ENCODE measurements around the gene SLC17A3. TPM values are rescaled to one million over a fixed set of nuclear protein-coding genes. Genes with fewer than 3 reads are reported as not detected.

SLC17A3 gene
- polyA plus RNA-seq, 1 donor from 2014 or later: not detected

GRCh38 chr6:25889877-25890853 is 16.1 kb upstream of the SLC17A3 start:
- peak; percentile 87 for TF ChIP-seq SMC3 (conservative IDR thresholded peaks at IDR 0.05; ENCODE audit: poor library complexity)
- peak; percentile 92 for TF ChIP-seq RAD21 (conservative IDR thresholded peaks at IDR 0.05)
- TF ChIP-seq TAF1 (IDR thresholded peaks at IDR 0.05; ENCODE audit: low read depth): no peak
- TF ChIP-seq POLR2AphosphoS5 (IDR thresholded peaks at IDR 0.05): no peak
- peak; percentile 82 for TF ChIP-seq CTCF (IDR thresholded peaks at IDR 0.05; ENCODE audit: poor library complexity, severe bottlenecking)
- no peak for TF ChIP-seq REST (IDR thresholded peaks at IDR 0.05; ENCODE audit: borderline replicate concordance)
- no peak for TF ChIP-seq EP300 (conservative IDR thresholded peaks at IDR 0.05; ENCODE audit: poor library complexity, severe bottlenecking)
- no peak for TF ChIP-seq MXI1 (conservative IDR thresholded peaks at IDR 0.05; ENCODE audit: poor library complexity, severe bottlenecking)
- TF ChIP-seq EZH2 (IDR thresholded peaks at IDR 0.05; ENCODE audit: borderline replicate concordance, insufficient read depth, low read length, poor library complexity, severe bottlenecking): no peak
- Histone ChIP-seq H3K4me2 (ENCODE audit: low read length) (no peak overlapping the region), H3K27me3 (ENCODE audit: insufficient read depth, low read depth, low read length) (no peaks in the 10 kb centered on the region), H3K9me2 (ENCODE audit: insufficient read depth, low read length) (no peaks in the 10 kb centered on the region), H3K36me3 (ENCODE audit: insufficient read depth, low read length) (no peaks in the 10 kb centered on the region), H4K20me1 (ENCODE audit: insufficient read depth) (no peaks in the 10 kb centered on the region), H3K27ac (ENCODE audit: low read length) (no peak overlapping the region), H3K9ac (ENCODE audit: low read length) (no peak overlapping the region), H3F3A (ENCODE audit: insufficient read depth, low read length, poor library complexity, severe bottlenecking) (no peaks in the 10 kb centered on the region), H3K9me3 (ENCODE audit: low read length) (no peaks in the 10 kb centered on the region), H3K79me2 (replicated peaks; ENCODE audit: insufficient read depth, low read length) (no peaks in the 10 kb centered on the region), H2AFZ (ENCODE audit: low read depth, low read length) (no peak overlapping the region), H3K4me3 (ENCODE audit: low read length) (no peak overlapping the region)

- no peaks in the 10 kb centered on the region for H3K79me2 ChIP-seq (replicated peaks; ENCODE audit: insufficient read depth, low read length)
- no peak overlapping the region for H3K4me2 ChIP-seq (ENCODE audit: low read length)
- H3K9ac ChIP-seq (ENCODE audit: low read length): no peak overlapping the region
- H3K9me3 ChIP-seq (ENCODE audit: low read length): no peaks in the 10 kb centered on the region
- no peaks in the 10 kb centered on the region for H3F3A ChIP-seq (ENCODE audit: insufficient read depth, low read length, poor library complexity, severe bottlenecking)
- no peak overlapping the region for H3K4me3 ChIP-seq (ENCODE audit: low read length)
- H4K20me1 ChIP-seq (ENCODE audit: insufficient read depth): no peaks in the 10 kb centered on the region
- H3K27me3 ChIP-seq (ENCODE audit: insufficient read depth, low read depth, low read length): no peaks in the 10 kb centered on the region
- H2AFZ ChIP-seq (ENCODE audit: low read depth, low read length): no peak overlapping the region
- no peaks in the 10 kb centered on the region for H3K9me2 ChIP-seq (ENCODE audit: insufficient read depth, low read length)
- H3K27ac ChIP-seq (ENCODE audit: low read length): no peak overlapping the region
- TF ChIP-seq CTCF (IDR thresholded peaks at IDR 0.05; ENCODE audit: poor library complexity, severe bottlenecking): no peak
- no peak for TF ChIP-seq TAF1 (IDR thresholded peaks at IDR 0.05; ENCODE audit: low read depth)
- no peak for TF ChIP-seq EZH2 (IDR thresholded peaks at IDR 0.05; ENCODE audit: borderline replicate concordance, insufficient read depth, low read length, poor library complexity, severe bottlenecking)
- no peak for TF ChIP-seq EP300 (conservative IDR thresholded peaks at IDR 0.05; ENCODE audit: poor library complexity, severe bottlenecking)
- TF ChIP-seq SMC3 (conservative IDR thresholded peaks at IDR 0.05; ENCODE audit: poor library complexity): no peak
- TF ChIP-seq MXI1 (conservative IDR thresholded peaks at IDR 0.05; ENCODE audit: poor library complexity, severe bottlenecking): no peak
- TF ChIP-seq POLR2AphosphoS5 (IDR thresholded peaks at IDR 0.05): no peak
- TF ChIP-seq REST (IDR thresholded peaks at IDR 0.05; ENCODE audit: borderline replicate concordance): no peak
- no peak for TF ChIP-seq RAD21 (conservative IDR thresholded peaks at IDR 0.05)
- H3K36me3 ChIP-seq (ENCODE audit: insufficient read depth, low read length): no peaks in the 10 kb centered on the region
Measured at GRCh38 chr6:25888626-25889025, 14.6 kb upstream of the SLC17A3 start.
